Measurements from ENCODE around the gene HOXC11.

DNA sequence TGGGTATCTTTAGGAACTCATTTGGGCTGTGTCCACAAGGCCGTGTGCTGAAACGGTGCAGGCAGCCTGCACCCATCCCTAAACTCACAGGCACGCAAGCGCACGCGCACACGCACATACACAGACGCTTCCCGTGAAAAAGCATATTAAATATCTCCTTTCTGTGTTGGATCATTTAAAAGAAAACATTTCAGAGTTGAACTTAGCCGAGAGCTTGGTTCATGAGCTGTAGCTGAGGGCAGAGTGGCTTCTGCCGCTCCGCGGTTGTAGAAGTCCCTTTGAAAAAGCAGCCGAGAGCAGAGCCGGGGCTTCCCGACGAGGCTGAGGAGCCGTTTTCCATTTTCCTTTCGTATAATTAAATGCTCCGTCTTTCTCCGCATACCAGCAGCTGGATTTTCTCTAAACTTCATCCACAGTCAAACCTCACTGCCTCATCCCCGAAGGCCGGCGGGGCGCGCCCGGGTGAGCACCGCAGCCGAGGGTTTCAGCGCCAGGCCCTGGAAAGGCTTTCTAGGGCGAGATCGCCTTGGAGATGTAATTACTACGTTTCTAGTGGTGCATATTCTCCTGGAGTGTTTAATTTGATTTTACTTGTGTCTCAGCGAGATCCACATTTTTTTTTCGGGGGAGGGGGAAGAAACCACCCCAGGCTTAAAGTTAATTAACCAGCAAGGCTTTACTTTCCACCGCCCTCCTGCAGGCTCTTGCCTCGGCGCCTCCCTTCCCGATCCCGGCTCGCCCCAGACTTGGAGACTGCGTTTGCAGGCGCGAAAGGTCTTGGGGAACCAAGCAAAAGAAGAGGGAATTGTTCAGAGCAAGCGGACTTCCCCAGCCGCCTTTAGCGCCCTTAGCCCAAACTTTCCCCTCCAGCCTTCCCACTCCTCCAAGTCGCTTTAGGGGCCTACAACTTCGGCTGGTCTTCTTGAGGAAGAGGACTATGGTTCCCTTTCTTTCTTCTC, 37.3 kb upstream of the HOXC11 start:
- TF ChIP-seq POLR2A (IDR thresholded peaks at IDR 0.05; ENCODE audit: low read length) (no peak), GATA1 (IDR thresholded peaks at IDR 0.05; ENCODE audit: low read depth, low read length) (no peak)

Measured in erythroblast (primary cell).